ENCODE measurements around the gene REV3L. TPM values are rescaled to one million over a fixed set of nuclear protein-coding genes. Genes with fewer than 3 reads are reported as not detected.

The REV3L gene, protein sequence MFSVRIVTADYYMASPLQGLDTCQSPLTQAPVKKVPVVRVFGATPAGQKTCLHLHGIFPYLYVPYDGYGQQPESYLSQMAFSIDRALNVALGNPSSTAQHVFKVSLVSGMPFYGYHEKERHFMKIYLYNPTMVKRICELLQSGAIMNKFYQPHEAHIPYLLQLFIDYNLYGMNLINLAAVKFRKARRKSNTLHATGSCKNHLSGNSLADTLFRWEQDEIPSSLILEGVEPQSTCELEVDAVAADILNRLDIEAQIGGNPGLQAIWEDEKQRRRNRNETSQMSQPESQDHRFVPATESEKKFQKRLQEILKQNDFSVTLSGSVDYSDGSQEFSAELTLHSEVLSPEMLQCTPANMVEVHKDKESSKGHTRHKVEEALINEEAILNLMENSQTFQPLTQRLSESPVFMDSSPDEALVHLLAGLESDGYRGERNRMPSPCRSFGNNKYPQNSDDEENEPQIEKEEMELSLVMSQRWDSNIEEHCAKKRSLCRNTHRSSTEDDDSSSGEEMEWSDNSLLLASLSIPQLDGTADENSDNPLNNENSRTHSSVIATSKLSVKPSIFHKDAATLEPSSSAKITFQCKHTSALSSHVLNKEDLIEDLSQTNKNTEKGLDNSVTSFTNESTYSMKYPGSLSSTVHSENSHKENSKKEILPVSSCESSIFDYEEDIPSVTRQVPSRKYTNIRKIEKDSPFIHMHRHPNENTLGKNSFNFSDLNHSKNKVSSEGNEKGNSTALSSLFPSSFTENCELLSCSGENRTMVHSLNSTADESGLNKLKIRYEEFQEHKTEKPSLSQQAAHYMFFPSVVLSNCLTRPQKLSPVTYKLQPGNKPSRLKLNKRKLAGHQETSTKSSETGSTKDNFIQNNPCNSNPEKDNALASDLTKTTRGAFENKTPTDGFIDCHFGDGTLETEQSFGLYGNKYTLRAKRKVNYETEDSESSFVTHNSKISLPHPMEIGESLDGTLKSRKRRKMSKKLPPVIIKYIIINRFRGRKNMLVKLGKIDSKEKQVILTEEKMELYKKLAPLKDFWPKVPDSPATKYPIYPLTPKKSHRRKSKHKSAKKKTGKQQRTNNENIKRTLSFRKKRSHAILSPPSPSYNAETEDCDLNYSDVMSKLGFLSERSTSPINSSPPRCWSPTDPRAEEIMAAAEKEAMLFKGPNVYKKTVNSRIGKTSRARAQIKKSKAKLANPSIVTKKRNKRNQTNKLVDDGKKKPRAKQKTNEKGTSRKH (N-terminal part only)
- total RNA-seq (10 to 100 TPM; 24.6 to 45.7 (median 29.7) TPM), polyA plus RNA-seq (10 to 100 TPM; 16.8 to 21.7 (median 17.2) TPM)
- long read RNA-seq, donor 1, partial matches to known transcripts, result 0 of 1 reads
- long read RNA-seq, donor 1, other reads (novel, unspliced or antisense), result 0 of 1 reads
- long read RNA-seq, donor 2, result 0 reads
- long read RNA-seq, donor 3, result 0 reads
- long read RNA-seq, donor 4, partial matches to known transcripts, result 4 of 7 reads
- long read RNA-seq, donor 4, other reads (novel, unspliced or antisense), result 3 of 7 reads
- long read RNA-seq, donor 5, partial matches to known transcripts, result 1 of 2 reads
- long read RNA-seq, donor 5, other reads (novel, unspliced or antisense), result 1 of 2 reads
- long read RNA-seq, donor 6, partial matches to known transcripts, result 7 of 9 reads
- long read RNA-seq, donor 6, other reads (novel, unspliced or antisense), result 2 of 9 reads
- long read RNA-seq, donor 7, result 0 reads
- long read RNA-seq, donor 8, result 0 reads
- long read RNA-seq, donor 9, result 0 reads
- long read RNA-seq, donor 10, result 0 reads

DNA sequence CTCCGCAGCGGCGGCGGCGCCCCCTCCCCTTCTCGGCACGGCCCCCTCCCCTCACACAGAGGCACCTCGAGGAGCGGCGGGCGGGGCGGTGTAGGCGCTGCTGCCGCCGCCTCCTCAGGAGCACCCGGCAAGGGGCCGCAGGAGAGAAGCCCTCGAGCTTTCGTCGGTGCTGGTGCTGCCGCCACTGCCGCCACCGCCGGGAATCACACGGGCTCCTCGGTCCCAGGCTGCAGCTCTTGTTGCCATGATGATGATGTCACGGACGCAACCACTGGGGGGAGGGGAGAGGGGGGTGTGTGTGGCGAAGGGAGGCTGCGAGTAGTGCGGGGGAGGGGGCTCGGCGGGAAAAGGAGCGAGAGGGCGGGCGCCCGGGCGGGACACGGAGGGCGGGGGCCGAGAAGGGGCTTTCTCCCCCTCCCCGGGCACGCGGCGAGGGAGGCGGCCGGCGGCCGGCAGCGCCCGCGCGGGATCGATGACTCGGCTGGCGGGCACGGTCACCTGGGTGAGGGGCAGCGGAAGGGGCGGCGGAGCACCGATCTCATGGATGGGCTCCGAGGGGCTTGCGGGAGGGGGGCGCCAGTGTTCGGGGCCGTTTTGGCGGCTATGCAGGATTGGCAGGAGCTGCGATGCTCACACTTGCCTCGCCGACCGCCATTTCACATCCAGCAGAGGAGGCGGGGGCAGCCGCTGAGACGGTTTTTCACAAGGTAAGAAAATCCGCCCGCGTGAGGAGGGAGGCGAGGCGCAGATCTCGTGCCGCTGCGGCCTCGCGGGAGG is at the start of gene REV3L:
REV3L (minus strand) TSS at position 260 of the 777 bp plus-strand sequence. CDS start 330 bp downstream, outside the sequence.
- peaks cover 16 to 51% of the 10 kb centered on the region in 2 donors for H3K4me1 ChIP-seq (replicated peaks in 1 of 2)
- no peaks in the 10 kb centered on the region for H3K36me3 ChIP-seq (replicated peaks in 1 of 2)
- H3K4me3 ChIP-seq, result peak within 1 kb of the TSS; percentile 53 to 96 (median 88)
- intact Hi-C loops (cut with DNase I), result loop anchor here (2.0 to 10.0 kb wide), 3 partner anchors 62 to 122 kb away; partner anchors contain the start of gene TRAF3IP2 (in 2 of the 2)
- peak; percentile 91 to 95 (median 93) for DNase-seq
- H3K27me3 ChIP-seq, result no peaks in the 10 kb centered on the region
- TF ChIP-seq, protein P1, sequence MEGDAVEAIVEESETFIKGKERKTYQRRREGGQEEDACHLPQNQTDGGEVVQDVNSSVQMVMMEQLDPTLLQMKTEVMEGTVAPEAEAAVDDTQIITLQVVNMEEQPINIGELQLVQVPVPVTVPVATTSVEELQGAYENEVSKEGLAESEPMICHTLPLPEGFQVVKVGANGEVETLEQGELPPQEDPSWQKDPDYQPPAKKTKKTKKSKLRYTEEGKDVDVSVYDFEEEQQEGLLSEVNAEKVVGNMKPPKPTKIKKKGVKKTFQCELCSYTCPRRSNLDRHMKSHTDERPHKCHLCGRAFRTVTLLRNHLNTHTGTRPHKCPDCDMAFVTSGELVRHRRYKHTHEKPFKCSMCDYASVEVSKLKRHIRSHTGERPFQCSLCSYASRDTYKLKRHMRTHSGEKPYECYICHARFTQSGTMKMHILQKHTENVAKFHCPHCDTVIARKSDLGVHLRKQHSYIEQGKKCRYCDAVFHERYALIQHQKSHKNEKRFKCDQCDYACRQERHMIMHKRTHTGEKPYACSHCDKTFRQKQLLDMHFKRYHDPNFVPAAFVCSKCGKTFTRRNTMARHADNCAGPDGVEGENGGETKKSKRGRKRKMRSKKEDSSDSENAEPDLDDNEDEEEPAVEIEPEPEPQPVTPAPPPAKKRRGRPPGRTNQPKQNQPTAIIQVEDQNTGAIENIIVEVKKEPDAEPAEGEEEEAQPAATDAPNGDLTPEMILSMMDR (IDR thresholded peaks at IDR 0.05), result peak in 1 of 6 experiments; percentile 2
- peak; percentile 84 to 86 for TF ChIP-seq POLR2A (IDR thresholded peaks at IDR 0.05)
- no peaks in the 10 kb centered on the region for H3K9me3 ChIP-seq (replicated peaks in 1 of 3)
- peak within 1 kb of the TSS; percentile 97 to 99 (median 99) for H3K27ac ChIP-seq
- WGBS, 4 donors, result 0% methylated on average over 1 to 84 of the region's 84 CpGs

DNA sequence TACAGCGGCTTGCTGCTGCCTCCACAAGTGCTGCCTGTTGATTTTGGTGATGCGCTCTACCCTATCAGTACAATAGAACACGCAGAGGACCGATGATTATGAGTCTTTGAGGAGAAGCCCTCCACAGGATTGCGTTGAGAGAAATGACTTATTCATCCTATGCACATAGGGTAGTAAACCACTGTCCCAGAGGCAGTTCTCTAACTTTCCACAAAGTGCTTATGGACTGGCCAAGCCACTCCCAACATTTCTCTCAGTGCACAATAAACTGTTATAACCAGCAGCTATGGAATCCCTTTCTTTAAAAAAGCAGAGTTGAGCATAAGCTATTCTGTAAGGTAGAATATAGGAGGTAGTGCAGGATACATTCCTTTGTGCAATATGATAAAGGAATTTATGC is 48.2 kb upstream of the REV3L start:
- H3K4me1 ChIP-seq (replicated peaks in 1 of 2), result peaks cover 9 to 22% of the 10 kb centered on the region in 2 donors
- H3K9me3 ChIP-seq (replicated peaks in 1 of 3), result no peaks in the 10 kb centered on the region
- H3K27me3 ChIP-seq, result no peaks in the 10 kb centered on the region
- intact Hi-C loops (cut with DNase I), result no loop called here
- WGBS, 4 donors, result 93 to 100% (median 97%) methylated on average over 5 of the region's 5 CpGs
- H3K4me3 ChIP-seq, result no peak overlapping the region
- no peak for DNase-seq
- TF ChIP-seq, protein P1 (IDR thresholded peaks at IDR 0.05), result no peak
- no peak for TF ChIP-seq POLR2A (IDR thresholded peaks at IDR 0.05)
- H3K27ac ChIP-seq, result no peak overlapping the region
- H3K36me3 ChIP-seq (replicated peaks in 1 of 2), result no peaks in the 10 kb centered on the region

DNA sequence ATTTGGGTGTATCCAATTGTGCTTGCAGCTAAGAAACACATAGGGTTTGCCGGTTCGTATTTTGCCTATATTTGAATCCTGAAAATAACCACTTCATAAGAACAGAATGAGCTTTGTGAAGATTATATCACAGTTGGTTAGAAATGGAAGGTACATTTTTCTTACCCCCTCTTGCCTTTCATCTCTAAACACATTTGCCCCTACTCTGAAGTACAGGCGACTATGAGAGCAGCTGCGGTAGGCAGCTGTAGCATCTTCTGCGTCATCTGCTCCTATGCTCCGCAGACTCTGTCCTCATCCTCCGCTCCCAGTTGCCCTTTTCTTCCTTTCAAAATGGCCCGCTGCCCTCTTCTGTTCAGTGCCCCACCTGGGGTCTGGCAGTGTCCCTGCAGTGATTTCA is 47.6 kb upstream of the REV3L start:
- DNase-seq, result no peak

More for the DNA sequence above, 47.6 kb upstream of the REV3L start:
- peaks cover 9 to 20% of the 10 kb centered on the region in 2 donors for H3K4me1 ChIP-seq (replicated peaks in 1 of 2)
- H3K27me3 ChIP-seq, result no peaks in the 10 kb centered on the region
- intact Hi-C loops (cut with DNase I), result no loop called here
- no peaks in the 10 kb centered on the region for H3K36me3 ChIP-seq (replicated peaks in 1 of 2)
- WGBS, 4 donors, result 95 to 99% (median 97%) methylated on average over 8 of the region's 8 CpGs
- H3K4me3 ChIP-seq, result no peak overlapping the region
- H3K27ac ChIP-seq, result no peak overlapping the region
- TF ChIP-seq POLR2A (IDR thresholded peaks at IDR 0.05), result no peak
- TF ChIP-seq, protein P1 (IDR thresholded peaks at IDR 0.05), result no peak
- H3K9me3 ChIP-seq (replicated peaks in 1 of 3), result no peaks in the 10 kb centered on the region

Measured in adrenal gland (tissue), 19 donors.